H1 (cell line): Measurements from ENCODE around the gene PLA1A. TPM values are rescaled to one million over a fixed set of nuclear protein-coding genes. Genes with fewer than 3 reads are reported as not detected.

Experiments
- CTCF ChIA-PET: fragments of 300-600 bp; sonication (Branson Sonifier 250); formaldehyde crosslinking; loops from one replicate; lab custom pipeline; 2021; ENCODE audit not compliant: partially characterized antibody; lab: Charles Lee
- POLR2A ChIA-PET: fragments of 300-600 bp; sonication (Branson Sonifier 250); formaldehyde crosslinking; loops from one replicate; lab custom pipeline; 2021; ENCODE audit warnings: inconsistent platforms; ENCODE audit not compliant: partially characterized antibody; lab: Charles Lee
- DNase-seq, 2 experiments: peaks; one replicate each; pipeline versions ENCODE4 v3.0.0 to v3.0.0-alpha.2; 2010 to 2022; ENCODE audit warnings: low spot score in 2 of 2, low read depth in 1 of 2, mixed read lengths in 1 of 2
- FAIRE-seq: peaks from 2 replicates; lab custom pipeline; 2011; peaks lifted over from hg19 to GRCh38; lab: Jason Lieb, UNC
- H2AFZ ChIP-seq: 2 replicates; pipeline ENCODE4 v1.8.1; 2012; ENCODE audit warnings: low read length, inconsistent platforms
- H2AK5ac ChIP-seq: 2 replicates; pipeline ENCODE4 v1.6.1; 2013; ENCODE audit warnings: low read depth, low read length
- H2BK120ac ChIP-seq: replicated peaks from 2 replicates; pipeline ENCODE3; 2013; ENCODE audit warnings: low read depth, low read length, inconsistent platforms
- H2BK12ac ChIP-seq: 2 replicates; pipeline ENCODE4 v1.6.1; 2013; ENCODE audit warnings: low read depth, low read length
- H2BK15ac ChIP-seq: 2 replicates; pipeline ENCODE4 v1.6.1; 2013; ENCODE audit warnings: low read length
- H2BK20ac ChIP-seq: 2 replicates; pipeline ENCODE4 v1.6.1; 2013; ENCODE audit warnings: low read length
- H2BK5ac ChIP-seq: 2 replicates; pipeline ENCODE4 v1.6.1; 2013; ENCODE audit warnings: low read depth, low read length
- H3K14ac ChIP-seq: 2 replicates; pipeline ENCODE4 v1.6.1; 2013; ENCODE audit warnings: inconsistent platforms; ENCODE audit not compliant: insufficient read length
- H3K18ac ChIP-seq: 2 replicates; pipeline ENCODE4 v1.6.1; 2013; ENCODE audit warnings: low read length; ENCODE audit errors: extremely low read depth
- H3K23ac ChIP-seq: 2 replicates; pipeline ENCODE4 v1.6.1; 2013; ENCODE audit warnings: inconsistent platforms; ENCODE audit not compliant: insufficient read length
- H3K23me2 ChIP-seq: 2 replicates; pipeline ENCODE4 v1.6.1; 2013; ENCODE audit warnings: low read depth, low read length
- H3K27ac ChIP-seq: 2 replicates; pipeline ENCODE4 v1.6.1; 2011; ENCODE audit warnings: low read depth, low read length, inconsistent platforms
- H3K27me3 ChIP-seq, 4 experiments: replicated peaks in 1 of 4; 1 replicate in 1 of 4; 2 replicates in 3 of 4; pipeline versions ENCODE4 v1.6.1 to v1.8.1; 2011 to 2013; ENCODE audit warnings: low read length in 3 of 4, mild to moderate bottlenecking in 3 of 4, inconsistent platforms in 2 of 4, mixed read lengths in 2 of 4, moderate library complexity in 1 of 4; ENCODE audit not compliant: control insufficient read depth in 3 of 4, insufficient read depth in 3 of 4; ENCODE audit errors: extremely low read depth in 1 of 4
- H3K36me3 ChIP-seq, 4 experiments: 2 replicates each; pipeline versions ENCODE4 v1.6.1 to v1.8.1; 2011 to 2013; ENCODE audit warnings: mild to moderate bottlenecking in 4 of 4, low read length in 3 of 4, moderate library complexity in 2 of 4, control low read depth in 1 of 4, inconsistent platforms in 1 of 4; ENCODE audit not compliant: insufficient read depth in 4 of 4, control insufficient read depth in 2 of 4
- H3K4ac ChIP-seq: replicated peaks from 2 replicates; pipeline ENCODE3; 2013; ENCODE audit warnings: low read length, low read depth, mixed read lengths, inconsistent platforms; ENCODE audit not compliant: insufficient read length
- H3K4me1 ChIP-seq, 4 experiments: replicated peaks in 1 of 4; 1 replicate in 1 of 4; 2 replicates in 3 of 4; pipeline versions ENCODE4 v1.6.1 to v1.8.1; 2011 to 2013; ENCODE audit warnings: low read length in 3 of 4, inconsistent platforms in 2 of 4, mixed read lengths in 1 of 4; ENCODE audit not compliant: insufficient read depth in 4 of 4, control insufficient read depth in 3 of 4
- H3K4me2 ChIP-seq, 2 experiments: 2 replicates each; pipeline versions ENCODE4 v1.6.1 to v1.8.1; 2011 to 2013; ENCODE audit warnings: low read depth in 2 of 2, low read length in 2 of 2, control low read depth in 1 of 2, inconsistent platforms in 1 of 2, mild to moderate bottlenecking in 1 of 2; ENCODE audit not compliant: insufficient read depth in 1 of 2
- H3K4me3 ChIP-seq, 4 experiments: fragments of 200-600, 300-600 bp in 1 of 4; sonication (generic), shearing (Covaris generic), sonication (Bioruptor Twin) in 1 of 4; 2 replicates each; pipeline versions ENCODE4 v1.5.1 to v1.8.1; 2011 to 2016; ENCODE audit warnings: low read length in 4 of 4, low read depth in 3 of 4, control low read depth in 2 of 4, inconsistent platforms in 2 of 4, mild to moderate bottlenecking in 2 of 4, mixed read lengths in 1 of 4, moderate library complexity in 1 of 4; ENCODE audit not compliant: insufficient read depth in 2 of 4; ENCODE audit errors: extremely low read depth in 1 of 4
- H3K56ac ChIP-seq: replicated peaks from 2 replicates; pipeline ENCODE3; 2013; ENCODE audit warnings: low read depth, mild to moderate bottlenecking, mixed read lengths, low read length, inconsistent platforms; ENCODE audit not compliant: insufficient read length
- H3K79me1 ChIP-seq: 2 replicates; pipeline ENCODE4 v1.6.1; 2013; ENCODE audit warnings: low read depth, low read length, control low read depth
- H3K79me2 ChIP-seq, 2 experiments: 2 replicates each; pipeline versions ENCODE4 v1.6.1 to v1.8.1; 2012 to 2013; ENCODE audit warnings: low read length in 2 of 2, mild to moderate bottlenecking in 2 of 2, inconsistent platforms in 1 of 2; ENCODE audit not compliant: insufficient read depth in 2 of 2, control insufficient read depth in 1 of 2
- H3K9ac ChIP-seq, 4 experiments: replicated peaks in 1 of 4; 1 replicate in 1 of 4; 2 replicates in 3 of 4; pipeline versions ENCODE4 v1.6.1 to v1.8.1; 2011 to 2013; ENCODE audit warnings: low read depth in 3 of 4, low read length in 3 of 4, control low read depth in 2 of 4, mild to moderate bottlenecking in 2 of 4, moderate library complexity in 2 of 4, inconsistent platforms in 1 of 4; ENCODE audit errors: extremely low read depth in 1 of 4
- H3K9me3 ChIP-seq, 2 experiments: 2 replicates each; pipeline versions ENCODE4 v1.6.1 to v1.8.1; 2012 to 2013; ENCODE audit warnings: mild to moderate bottlenecking in 2 of 2, moderate library complexity in 2 of 2, control low read depth in 1 of 2, inconsistent platforms in 1 of 2, low read depth in 1 of 2, low read length in 1 of 2, mixed read lengths in 1 of 2; ENCODE audit not compliant: insufficient read depth in 2 of 2
- H4K20me1 ChIP-seq, 2 experiments: replicated peaks in 1 of 2; 2 replicates each; pipeline versions ENCODE3 to v1.8.1; 2011 to 2013; ENCODE audit warnings: inconsistent platforms in 2 of 2, low read length in 2 of 2, mild to moderate bottlenecking in 1 of 2; ENCODE audit not compliant: insufficient read depth in 2 of 2, control insufficient read depth in 1 of 2
- H4K5ac ChIP-seq: 2 replicates; pipeline ENCODE4 v1.6.1; 2013; ENCODE audit warnings: low read length, low read depth, mixed read lengths, inconsistent platforms; ENCODE audit not compliant: insufficient read length
- H4K8ac ChIP-seq: 2 replicates; pipeline ENCODE4 v1.8.0; 2013; ENCODE audit warnings: mild to moderate bottlenecking, moderate library complexity, low read length, inconsistent platforms; ENCODE audit not compliant: insufficient read depth; ENCODE audit errors: extremely low read depth
- H4K91ac ChIP-seq: replicated peaks from 2 replicates; pipeline ENCODE3; 2013; ENCODE audit warnings: low read length, mixed read lengths, inconsistent platforms; ENCODE audit not compliant: insufficient read length
- BRCA1 ChIP-seq: IDR thresholded peaks from 2 replicates; pipeline ENCODE4 v1.6.1; 2012; ENCODE audit warnings: low read depth, low read length, improper control_type of control experiment
- CBX5 ChIP-seq: fragments of 300-800, 300-1000 bp; sonication (generic); IDR thresholded peaks from 2 replicates; pipeline ENCODE4 v1.7.1; 2016; ENCODE audit warnings: antibody characterized with exemption, low read length, low read depth
- CHD2 ChIP-seq: IDR thresholded peaks from 2 replicates; pipeline ENCODE4 v1.6.1; 2012; ENCODE audit warnings: low read length, improper control_type of control experiment
- EZH2 ChIP-seq: fragments of 200-600 bp; sonication (generic); IDR thresholded peaks from 2 replicates; pipeline ENCODE4 v1.7.1; 2012; ENCODE audit warnings: low read depth, mild to moderate bottlenecking, moderate library complexity, low read length, inconsistent platforms; ENCODE audit not compliant: severe bottlenecking
- GABPA ChIP-seq: IDR thresholded peaks from 2 replicates; pipeline ENCODE4 v1.6.1; 2011; ENCODE audit warnings: mild to moderate bottlenecking, low read length, moderate library complexity, borderline replicate concordance; ENCODE audit not compliant: insufficient read depth
- NANOG ChIP-seq: IDR thresholded peaks from 2 replicates; pipeline ENCODE4 v1.6.1; 2011; ENCODE audit warnings: low read length, low read depth, mild to moderate bottlenecking, inconsistent platforms; ENCODE audit not compliant: insufficient read depth, poor library complexity, severe bottlenecking
- RNF2 ChIP-seq: fragments of 200-900, 300-1000 bp; sonication (generic); IDR thresholded peaks from 2 replicates; pipeline ENCODE4 v1.7.1; 2016; ENCODE audit warnings: borderline replicate concordance, low read depth, mild to moderate bottlenecking, antibody characterized with exemption, low read length; ENCODE audit not compliant: poor library complexity, severe bottlenecking; ENCODE audit errors: missing control alignments
- SIRT6 ChIP-seq: IDR thresholded peaks from one replicate; pipeline ENCODE4 v1.7.1; 2012; ENCODE audit warnings: low read length, inconsistent platforms
- TEAD4 ChIP-seq: IDR thresholded peaks from 2 replicates; pipeline ENCODE4 v1.6.1; 2012; ENCODE audit warnings: low read depth, low read length, inconsistent platforms, mixed read lengths
- WGBS, 2 experiments: shearing (Covaris generic) in 1 of 2; methylation state at CpG; one replicate each; pipeline versions ENCODE4 v1.1.6 to v1.1.7; 2013 to 2015; ENCODE audit warnings: low lambda C conversion rate in 2 of 2, mixed read lengths in 2 of 2, inconsistent platforms in 1 of 2, low coverage in 1 of 2, missing lambda C conversion rate in 1 of 2; ENCODE audit not compliant: insufficient replicate concordance in 2 of 2, insufficient coverage in 1 of 2, insufficient read length in 1 of 2; ENCODE audit errors: extremely low coverage in 1 of 2, missing lambda C conversion rate in 1 of 2; 5-methylcytosine and 5-hydroxymethylcytosine counted together
- polyA plus RNA-seq, 7 experiments: library from polyadenylated mRNA; depleted of rRNA in 3 of 7; stranded (reverse) in 5 of 7; unstranded in 2 of 7; fragments of >200 nt in 5 of 7; fragments of 200-250 nt in 2 of 7; gene quantifications; 1 replicate in 5 of 7; 2 replicates in 1 of 7; 4 replicates in 1 of 7; pipeline versions ENCODE4 v1.2.1 to v1.2.3, GENCODE V29; 2011 to 2013; ENCODE audit warnings: missing spikeins in 2 of 7, mixed read lengths in 2 of 7
- total RNA-seq: library from RNA; stranded (reverse); fragmentation: NEBNext Ultra II Directional; extraction: Animal tissue kit (Norgen Biotek cat#: 25700); gene quantifications from 2 replicates; pipeline ENCODE4 v1.2.1, GENCODE V29; 2021
- TF ChIP-seq, protein P1 (sequence below), 3 experiments: IDR thresholded peaks; 1 replicate in 2 of 3; 2 replicates in 1 of 3; pipeline versions ENCODE4 v1.5.1 to v1.6.1; 2011; ENCODE audit warnings: low read length in 3 of 3, mild to moderate bottlenecking in 3 of 3, inconsistent platforms in 2 of 3, low read depth in 1 of 3, moderate library complexity in 1 of 3; ENCODE audit not compliant: insufficient read depth in 1 of 3; ENCODE audit errors: control extremely low read depth in 1 of 3

PLA1A gene
- total and polyA plus RNA-seq, 2 of the 8 experiments (the other 6 are each of a cell fraction or from before 2014, with no cell fraction given) = not detected

DNA sequence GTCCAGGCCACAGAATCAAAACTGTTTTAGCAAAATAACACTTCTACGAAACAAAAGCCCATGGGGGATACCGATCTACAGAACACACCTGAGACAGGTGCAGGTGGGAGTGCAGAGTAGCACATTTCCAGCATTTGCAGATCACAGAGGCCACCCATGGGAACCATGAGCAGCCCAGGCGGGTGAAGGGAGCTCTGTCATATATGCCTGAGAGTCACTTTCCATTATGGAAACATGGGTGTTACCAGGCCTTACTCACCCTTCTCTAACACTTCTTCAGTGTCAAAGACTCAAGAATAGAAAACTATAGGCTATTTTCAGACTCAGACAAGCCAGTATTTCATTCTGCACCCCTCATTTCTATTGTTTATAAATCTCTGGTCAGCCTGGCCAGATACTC, 3.5 kb downstream of the PLA1A start:
- Histone ChIP-seq H3K27ac (no peak overlapping the region), H3K56ac (no peak overlapping the region), H3K9ac (no peak overlapping the region), H3K23me2 (no peaks in the 10 kb centered on the region; the same call in 1 of the 2 replicates), H3K36me3 (no peaks in the 10 kb centered on the region), H2BK120ac (no peak overlapping the region), H4K91ac (no peak overlapping the region), H3K9me3 (no peaks in the 10 kb centered on the region), H4K20me1 (no peaks in the 10 kb centered on the region), H4K5ac (no peak overlapping the region), H3K79me2 (no peaks in the 10 kb centered on the region), H2BK20ac (no peak overlapping the region), H4K8ac (no peak overlapping the region), H3K79me1 (no peaks in the 10 kb centered on the region), H3K4me2 (peak overlapping the region in 1 of 2 experiments; percentile 32; a peak in 2 of 4 replicates), H3K4ac (no peak overlapping the region), H2AFZ (peak overlapping the region; percentile 93), H3K14ac (no peak overlapping the region), H2BK5ac (no peak overlapping the region), H2AK5ac (no peak overlapping the region), H3K18ac (no peak overlapping the region), H3K4me3 (no peak overlapping the region), H2BK15ac (no peak overlapping the region), H3K4me1 (peaks cover 0 to 3% (median 0%) of the 10 kb centered on the region in 4 experiments; a peak in 3 of 7 replicates), H3K23ac (no peak overlapping the region), H3K27me3 (no peaks in the 10 kb centered on the region), H2BK12ac (no peak overlapping the region)
- ChIA-PET POLR2A (no interaction called here), CTCF (interaction anchor here (0.7 to 4.9 kb wide), 31 partner anchors 8 to 817 kb away, joined by 3 to 32 read pairs (median 6); partner anchors contain the start of genes CD80 and COX17)
- FAIRE-seq (no peak), DNase-seq (no peak)
- WGBS, 2 experiments = 87% methylated on average over 3 of the region's 3 CpGs; no CpG with 5 or more reads in 1 of the 2 experiments
- TF ChIP-seq BRCA1 (no peak), RNF2 (no peak), CHD2 (no peak), NANOG (no peak), GABPA (no peak), SIRT6 (no peak), EZH2 (no peak), TEAD4 (no peak), CBX5 (no peak)
- TF ChIP-seq, protein P1, sequence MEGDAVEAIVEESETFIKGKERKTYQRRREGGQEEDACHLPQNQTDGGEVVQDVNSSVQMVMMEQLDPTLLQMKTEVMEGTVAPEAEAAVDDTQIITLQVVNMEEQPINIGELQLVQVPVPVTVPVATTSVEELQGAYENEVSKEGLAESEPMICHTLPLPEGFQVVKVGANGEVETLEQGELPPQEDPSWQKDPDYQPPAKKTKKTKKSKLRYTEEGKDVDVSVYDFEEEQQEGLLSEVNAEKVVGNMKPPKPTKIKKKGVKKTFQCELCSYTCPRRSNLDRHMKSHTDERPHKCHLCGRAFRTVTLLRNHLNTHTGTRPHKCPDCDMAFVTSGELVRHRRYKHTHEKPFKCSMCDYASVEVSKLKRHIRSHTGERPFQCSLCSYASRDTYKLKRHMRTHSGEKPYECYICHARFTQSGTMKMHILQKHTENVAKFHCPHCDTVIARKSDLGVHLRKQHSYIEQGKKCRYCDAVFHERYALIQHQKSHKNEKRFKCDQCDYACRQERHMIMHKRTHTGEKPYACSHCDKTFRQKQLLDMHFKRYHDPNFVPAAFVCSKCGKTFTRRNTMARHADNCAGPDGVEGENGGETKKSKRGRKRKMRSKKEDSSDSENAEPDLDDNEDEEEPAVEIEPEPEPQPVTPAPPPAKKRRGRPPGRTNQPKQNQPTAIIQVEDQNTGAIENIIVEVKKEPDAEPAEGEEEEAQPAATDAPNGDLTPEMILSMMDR (IDR thresholded peaks at IDR 0.05; ENCODE audit: control extremely low read depth in 1 of 3, insufficient read depth in 1 of 3, low read depth in 1 of 3, low read length in 3 of 3) = no peak
